ENCODE measurements around the gene KIF5B.
A peak's percentile ranks its signal among the peaks of the same experiment; 100 is the strongest.
"Not testable (repeated sequence)": the region's sequence is repeated elsewhere in the genome, so short reads cannot be mapped to it uniquely, and the experiment has no call there.

KIF5B gene

GRCh38 chr10:32015386-32015785 lies 40.8 kb downstream of the KIF5B start:
- DNase-seq (ENCODE audit: low read depth in 2 of 2) = no peak

- no peak for DNase-seq (ENCODE audit: low read depth in 2 of 2)
Measured at GRCh38 chr10:32007026-32007425, 49.2 kb downstream of the KIF5B start.

GRCh38 chr10:32005050-32005449 lies 51.2 kb downstream of the KIF5B start:
- peak in 1 of 2 donors; percentile 14 for DNase-seq (ENCODE audit: low read depth in 2 of 2)

GRCh38 chr10:32004161-32004591 lies 52.0 kb downstream of the KIF5B start:
- DNase-seq (ENCODE audit: low read depth in 2 of 2) = no peak

- DNase-seq (ENCODE audit: low read depth in 2 of 2) = no peak
Measured at GRCh38 chr10:32002531-32002930, 53.7 kb downstream of the KIF5B start.

GRCh38 chr10:32000937-32001336 lies 55.3 kb downstream of the KIF5B start:
- no peak for DNase-seq (ENCODE audit: low read depth in 2 of 2)

GRCh38 chr10:31999836-32000235 lies 56.4 kb downstream of the KIF5B start:
- no peak for DNase-seq (ENCODE audit: low read depth in 2 of 2)

GRCh38 chr10:31999070-31999660 lies 57.1 kb downstream of the KIF5B start:
- DNase-seq (ENCODE audit: low read depth in 2 of 2) = no peak

GRCh38 chr10:31994926-31995325 lies 61.3 kb downstream of the KIF5B start:
- no peak for DNase-seq (ENCODE audit: low read depth in 2 of 2)

- no peak for DNase-seq (ENCODE audit: low read depth in 2 of 2)
Measured at GRCh38 chr10:31990937-31991336, 65.3 kb downstream of the KIF5B start.

- not testable (repeated sequence) for DNase-seq (ENCODE audit: low read depth in 2 of 2)
Measured at GRCh38 chr10:31987786-31988185, 68.4 kb downstream of the KIF5B start.

GRCh38 chr10:31982111-31982510 lies 74.1 kb downstream of the KIF5B start:
- DNase-seq (ENCODE audit: low read depth in 2 of 2) = no peak

- DNase-seq (ENCODE audit: low read depth in 2 of 2) = no peak
Measured at GRCh38 chr10:31980471-31980870, 75.8 kb downstream of the KIF5B start.

- DNase-seq (ENCODE audit: low read depth in 2 of 2) = not testable (repeated sequence)
Measured at GRCh38 chr10:31979071-31979470, 77.2 kb downstream of the KIF5B start.

GRCh38 chr10:31978156-31978483 lies 78.1 kb downstream of the KIF5B start:
- no peak for DNase-seq (ENCODE audit: low read depth in 2 of 2)

- no peak for DNase-seq (ENCODE audit: low read depth in 2 of 2)
Measured at GRCh38 chr10:31977440-31978155, 78.6 kb downstream of the KIF5B start.

- DNase-seq (ENCODE audit: low read depth in 2 of 2) = no peak
Measured at GRCh38 chr10:31975157-31975765, 81.0 kb downstream of the KIF5B start.

- DNase-seq (ENCODE audit: low read depth in 2 of 2) = no peak
Measured at GRCh38 chr10:31974434-31975124, 81.6 kb downstream of the KIF5B start.

- no peak for DNase-seq (ENCODE audit: low read depth in 2 of 2)
Measured at GRCh38 chr10:31972519-31973041, 83.6 kb downstream of the KIF5B start.

- not testable (repeated sequence) for DNase-seq (ENCODE audit: low read depth in 2 of 2)
Measured at GRCh38 chr10:31969847-31970246, 86.4 kb downstream of the KIF5B start.

- DNase-seq (ENCODE audit: low read depth in 2 of 2) = no peak
Measured at GRCh38 chr10:31963589-31963980, 92.6 kb downstream of the KIF5B start.

GRCh38 chr10:31962826-31963588 lies 93.2 kb downstream of the KIF5B start:
- DNase-seq (ENCODE audit: low read depth in 2 of 2) = no peak

Data from activated CD4-positive, alpha-beta T cell treated with anti-CD3 and anti-CD28 coated beads for 24 hours (primary cell).